ENCODE data around the gene LHX3.

The LHX3 gene

DNA sequence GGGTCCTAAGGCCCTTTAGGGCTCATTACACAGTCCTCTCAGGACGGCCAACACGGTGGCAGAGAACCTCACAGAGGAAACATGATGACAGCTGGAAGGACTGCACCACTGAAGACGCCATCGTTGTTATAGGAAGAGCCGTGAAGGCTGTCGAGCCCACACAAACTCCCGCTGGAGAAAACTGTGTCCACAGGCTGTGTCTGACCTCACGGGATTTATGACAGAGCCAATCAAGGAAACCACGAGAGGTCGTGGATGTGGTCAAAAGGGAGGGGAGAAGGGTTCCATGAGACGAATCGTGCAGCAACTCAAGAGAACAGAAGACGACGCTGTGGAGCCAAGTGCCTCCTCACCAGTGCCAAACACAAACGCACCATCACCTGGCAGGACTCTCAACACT is 28.5 kb upstream of the LHX3 start:
- Histone ChIP-seq H2BK5ac (ENCODE audit: low read depth, low read length, poor library complexity) (no peak overlapping the region), H3K27ac (ENCODE audit: low read depth, low read length) (no peak overlapping the region), H3K36me3 (ENCODE audit: control insufficient read depth in 1 of 2, insufficient read depth in 2 of 2, low read length in 2 of 2) (peaks cover 7 to 9% of the 10 kb centered on the region in 2 experiments), H4K8ac (ENCODE audit: low read depth, low read length) (no peak overlapping the region), H3K4me1 (ENCODE audit: control insufficient read depth in 1 of 2, insufficient read depth in 2 of 2, low read length in 2 of 2) (peaks cover 0 to 1% of the 10 kb centered on the region in 2 experiments), H3K27me3 (ENCODE audit: insufficient read depth, low read length) (no peaks in the 10 kb centered on the region), H3K4ac (ENCODE audit: low read depth, low read length) (no peak overlapping the region), H3K18ac (ENCODE audit: low read length) (no peak overlapping the region), H2AFZ (ENCODE audit: insufficient read depth, low read length, poor library complexity) (no peak overlapping the region), H4K12ac (ENCODE audit: low read depth, low read length) (no peak overlapping the region), H2BK120ac (ENCODE audit: insufficient read depth, low read length, poor library complexity) (no peak overlapping the region), H3K79me2 (ENCODE audit: control insufficient read depth, insufficient read depth, low read length, poor library complexity) (no peaks in the 10 kb centered on the region), H3K4me2 (ENCODE audit: low read length) (no peak overlapping the region), H3K9ac (ENCODE audit: low read length) (no peak overlapping the region), H3K14ac (ENCODE audit: low read length) (no peak overlapping the region), H2AK5ac (ENCODE audit: low read length) (no peak overlapping the region), H4K91ac (ENCODE audit: low read depth, low read length) (no peak overlapping the region), H3K79me1 (ENCODE audit: low read length) (no peaks in the 10 kb centered on the region), H3K23ac (ENCODE audit: low read length) (no peak overlapping the region), H3K4me3 (ENCODE audit: low read depth, low read length) (no peak overlapping the region), H2BK12ac (ENCODE audit: low read length) (no peak overlapping the region), H3K9me3 (ENCODE audit: insufficient read depth, low read depth, low read length) (no peaks in the 10 kb centered on the region)
- no peak for DNase-seq
- WGBS (ENCODE audit: extremely low coverage, insufficient coverage, insufficient read length): no CpG with 5 or more reads among the region's 15 CpGs

DNA sequence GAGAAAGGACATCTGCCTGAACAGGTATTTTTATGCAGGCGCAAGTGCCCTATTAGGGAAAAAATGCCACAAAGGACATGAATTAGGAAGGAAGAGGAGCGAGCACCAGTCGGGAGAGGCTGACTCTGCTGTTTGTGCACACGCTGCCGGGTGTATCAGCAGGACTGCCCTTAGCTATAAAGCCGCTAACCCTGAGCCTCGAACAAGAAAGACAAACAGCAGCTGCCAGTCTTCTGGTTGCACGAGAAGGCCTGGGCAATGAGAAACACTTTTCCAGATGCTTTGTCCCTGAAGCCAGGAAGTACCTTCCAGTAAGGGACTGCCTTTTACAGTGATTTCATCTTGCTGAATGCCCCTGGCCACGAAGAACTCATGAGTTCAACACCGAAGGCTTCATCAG is 28.0 kb upstream of the LHX3 start:
- Histone ChIP-seq H3K79me2 (ENCODE audit: control insufficient read depth, insufficient read depth, low read length, poor library complexity) (no peaks in the 10 kb centered on the region), H3K79me1 (ENCODE audit: low read length) (no peaks in the 10 kb centered on the region), H3K18ac (ENCODE audit: low read length) (no peak overlapping the region), H3K9me3 (ENCODE audit: insufficient read depth, low read depth, low read length) (no peaks in the 10 kb centered on the region), H2BK5ac (ENCODE audit: low read depth, low read length, poor library complexity) (no peak overlapping the region), H3K4me1 (ENCODE audit: control insufficient read depth in 1 of 2, insufficient read depth in 2 of 2, low read length in 2 of 2) (peaks cover 0 to 1% of the 10 kb centered on the region in 2 experiments), H3K4me3 (ENCODE audit: low read depth, low read length) (no peak overlapping the region), H3K9ac (ENCODE audit: low read length) (no peak overlapping the region), H3K27me3 (ENCODE audit: insufficient read depth, low read length) (no peaks in the 10 kb centered on the region), H3K14ac (ENCODE audit: low read length) (no peak overlapping the region), H3K36me3 (ENCODE audit: control insufficient read depth in 1 of 2, insufficient read depth in 2 of 2, low read length in 2 of 2) (peaks cover 7 to 9% of the 10 kb centered on the region in 2 experiments), H2AK5ac (ENCODE audit: low read length) (no peak overlapping the region), H4K91ac (ENCODE audit: low read depth, low read length) (no peak overlapping the region), H3K4ac (ENCODE audit: low read depth, low read length) (no peak overlapping the region), H3K27ac (ENCODE audit: low read depth, low read length) (no peak overlapping the region), H4K8ac (ENCODE audit: low read depth, low read length) (no peak overlapping the region), H3K4me2 (ENCODE audit: low read length) (no peak overlapping the region), H3K23ac (ENCODE audit: low read length) (no peak overlapping the region), H2AFZ (ENCODE audit: insufficient read depth, low read length, poor library complexity) (no peak overlapping the region), H2BK120ac (ENCODE audit: insufficient read depth, low read length, poor library complexity) (no peak overlapping the region), H4K12ac (ENCODE audit: low read depth, low read length) (no peak overlapping the region), H2BK12ac (ENCODE audit: low read length) (no peak overlapping the region)
- no CpG with 5 or more reads among the region's 10 CpGs for WGBS (ENCODE audit: extremely low coverage, insufficient coverage, insufficient read length)
- no peak for DNase-seq

DNA sequence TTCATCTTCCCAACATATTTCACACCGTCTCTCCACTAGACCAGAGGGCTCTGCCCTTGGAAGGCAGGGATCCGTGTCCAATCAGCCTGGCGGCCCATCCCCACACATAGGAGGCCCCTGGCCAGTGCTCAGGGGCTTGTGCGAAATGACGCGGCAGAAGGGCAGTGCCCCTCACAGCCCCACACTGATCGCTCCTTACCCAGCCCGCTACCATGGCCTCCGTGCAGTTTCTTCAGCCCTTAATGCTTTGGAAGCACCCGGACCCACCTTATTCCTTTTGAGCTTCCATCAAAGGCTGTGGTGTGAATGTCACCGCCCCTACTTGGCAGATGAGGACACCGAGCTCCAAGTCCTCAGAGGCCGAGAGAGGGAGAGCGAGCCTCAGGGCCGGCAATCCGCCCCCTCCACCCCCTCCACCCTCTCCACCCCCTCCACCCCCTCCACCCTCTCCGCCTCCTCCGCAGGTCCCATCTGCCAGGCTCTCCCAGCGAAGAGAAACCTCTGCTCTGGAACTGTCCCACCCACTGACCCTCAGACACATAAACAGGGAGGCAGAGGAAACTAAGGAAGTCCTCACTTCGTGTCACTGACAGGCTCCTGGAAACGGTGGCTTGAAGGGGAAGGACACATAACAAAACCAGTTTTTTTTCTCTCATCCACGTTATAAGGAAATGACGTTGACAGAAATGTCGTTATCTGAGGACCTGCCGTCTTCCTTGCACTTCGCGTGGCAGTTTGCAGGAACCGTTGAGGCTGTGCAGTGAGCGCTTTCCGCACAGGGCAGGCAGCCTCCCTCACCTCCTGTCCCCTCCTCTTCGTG is 26.8 kb upstream of the LHX3 start:
- no peaks in the 10 kb centered on the region for H3K9me3 ChIP-seq (ENCODE audit: insufficient read depth, low read depth, low read length)
- no peak overlapping the region for H4K12ac ChIP-seq (ENCODE audit: low read depth, low read length)
- H3K23ac ChIP-seq (ENCODE audit: low read length): no peak overlapping the region
- no peak overlapping the region for H2BK12ac ChIP-seq (ENCODE audit: low read length)
- no peaks in the 10 kb centered on the region for H3K79me2 ChIP-seq (ENCODE audit: control insufficient read depth, insufficient read depth, low read length, poor library complexity)
- no peak overlapping the region for H3K18ac ChIP-seq (ENCODE audit: low read length)
- H3K14ac ChIP-seq (ENCODE audit: low read length): no peak overlapping the region
- H3K9ac ChIP-seq (ENCODE audit: low read length): no peak overlapping the region
- peaks cover 0 to 1% of the 10 kb centered on the region in 2 experiments for H3K4me1 ChIP-seq (ENCODE audit: control insufficient read depth in 1 of 2, insufficient read depth in 2 of 2, low read length in 2 of 2)
- no peak overlapping the region for H2BK120ac ChIP-seq (ENCODE audit: insufficient read depth, low read length, poor library complexity)
- no peak overlapping the region for H3K4ac ChIP-seq (ENCODE audit: low read depth, low read length)
- no peak overlapping the region for H3K4me3 ChIP-seq (ENCODE audit: low read depth, low read length)
- H3K4me2 ChIP-seq (ENCODE audit: low read length): no peak overlapping the region
- H3K27me3 ChIP-seq (ENCODE audit: insufficient read depth, low read length): no peaks in the 10 kb centered on the region
- WGBS (ENCODE audit: extremely low coverage, insufficient coverage, insufficient read length): no CpG with 5 or more reads among the region's 31 CpGs
- H3K79me1 ChIP-seq (ENCODE audit: low read length): no peaks in the 10 kb centered on the region
- peaks cover 7 to 9% of the 10 kb centered on the region in 2 experiments for H3K36me3 ChIP-seq (ENCODE audit: control insufficient read depth in 1 of 2, insufficient read depth in 2 of 2, low read length in 2 of 2)
- H4K8ac ChIP-seq (ENCODE audit: low read depth, low read length): no peak overlapping the region
- no peak overlapping the region for H2BK5ac ChIP-seq (ENCODE audit: low read depth, low read length, poor library complexity)
- H4K91ac ChIP-seq (ENCODE audit: low read depth, low read length): no peak overlapping the region
- no peak overlapping the region for H3K27ac ChIP-seq (ENCODE audit: low read depth, low read length)
- no peak for DNase-seq
- no peak overlapping the region for H2AFZ ChIP-seq (ENCODE audit: insufficient read depth, low read length, poor library complexity)
- no peak overlapping the region for H2AK5ac ChIP-seq (ENCODE audit: low read length)

DNA sequence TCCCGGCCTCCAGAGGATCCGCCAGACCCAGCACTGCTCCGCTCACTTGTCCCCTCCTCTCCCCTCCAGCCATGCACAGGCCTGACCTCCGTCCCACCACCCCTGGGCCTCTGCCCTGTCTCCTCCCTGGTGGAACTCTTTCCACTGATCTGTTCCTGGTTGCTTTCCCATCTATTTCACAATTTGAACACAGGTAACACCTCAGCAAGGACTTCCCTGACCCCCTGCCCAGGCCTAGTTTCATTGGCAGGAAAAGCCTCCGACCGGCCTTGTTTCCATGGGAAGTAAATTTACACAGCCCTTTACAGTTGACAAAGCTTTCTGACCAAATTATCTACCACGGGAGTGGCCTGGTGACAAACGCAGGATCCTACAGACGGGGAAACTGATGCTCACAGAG is 25.8 kb upstream of the LHX3 start:
- no peaks in the 10 kb centered on the region for H3K79me1 ChIP-seq (ENCODE audit: low read length)
- H3K4ac ChIP-seq (ENCODE audit: low read depth, low read length): no peak overlapping the region
- H3K9ac ChIP-seq (ENCODE audit: low read length): no peak overlapping the region
- H3K4me2 ChIP-seq (ENCODE audit: low read length): no peak overlapping the region
- H3K18ac ChIP-seq (ENCODE audit: low read length): no peak overlapping the region
- H3K27me3 ChIP-seq (ENCODE audit: insufficient read depth, low read length): no peaks in the 10 kb centered on the region
- H4K8ac ChIP-seq (ENCODE audit: low read depth, low read length): no peak overlapping the region
- no peak overlapping the region for H4K91ac ChIP-seq (ENCODE audit: low read depth, low read length)
- no peaks in the 10 kb centered on the region for H3K9me3 ChIP-seq (ENCODE audit: insufficient read depth, low read depth, low read length)
- no peak overlapping the region for H3K4me3 ChIP-seq (ENCODE audit: low read depth, low read length)
- WGBS (ENCODE audit: extremely low coverage, insufficient coverage, insufficient read length): no CpG with 5 or more reads among the region's 9 CpGs
- no peak overlapping the region for H2BK12ac ChIP-seq (ENCODE audit: low read length)
- H3K79me2 ChIP-seq (ENCODE audit: control insufficient read depth, insufficient read depth, low read length, poor library complexity): no peaks in the 10 kb centered on the region
- H3K23ac ChIP-seq (ENCODE audit: low read length): no peak overlapping the region
- H3K36me3 ChIP-seq (ENCODE audit: control insufficient read depth in 1 of 2, insufficient read depth in 2 of 2, low read length in 2 of 2): peaks cover 0 to 3% of the 10 kb centered on the region in 2 experiments
- H2AFZ ChIP-seq (ENCODE audit: insufficient read depth, low read length, poor library complexity): no peak overlapping the region
- H2BK5ac ChIP-seq (ENCODE audit: low read depth, low read length, poor library complexity): no peak overlapping the region
- H3K27ac ChIP-seq (ENCODE audit: low read depth, low read length): no peak overlapping the region
- H3K4me1 ChIP-seq (ENCODE audit: control insufficient read depth in 1 of 2, insufficient read depth in 2 of 2, low read length in 2 of 2): peaks cover 0 to 1% of the 10 kb centered on the region in 2 experiments
- H3K14ac ChIP-seq (ENCODE audit: low read length): no peak overlapping the region
- DNase-seq: no peak
- no peak overlapping the region for H2AK5ac ChIP-seq (ENCODE audit: low read length)
- H2BK120ac ChIP-seq (ENCODE audit: insufficient read depth, low read length, poor library complexity): no peak overlapping the region
- H4K12ac ChIP-seq (ENCODE audit: low read depth, low read length): no peak overlapping the region
